MM.1S (cell line): Measurements from ENCODE around the gene NMRAL1.

ENCODE experiments used
- CTCF ChIP-seq: fragments of 300-600 bp; sonication (generic); IDR thresholded peaks from 2 replicates; pipeline ENCODE4 v1.5.1; 2016; ENCODE audit warnings: antibody characterized with exemption, low read length, mixed read lengths
- EZH2 ChIP-seq: fragments of 300-600 bp; sonication (generic); optimal IDR thresholded peaks from 2 replicates; pipeline ENCODE3; 2017; ENCODE audit warnings: low read depth, mild to moderate bottlenecking, antibody characterized with exemption, low read length, mixed read lengths

GRCh38 chr16:4487955-4488498, 13.6 kb upstream of the NMRAL1 start:
- no peak for TF ChIP-seq CTCF
- TF ChIP-seq EZH2, result no peak
